SK-N-DZ (cell line): Measurements from ENCODE around the gene RNPEPL1.

Source experiments
- DNase-seq: peaks from one replicate; pipeline ENCODE4 v3.0.0-alpha.2; 2015; ENCODE audit warnings: low spot score

RNPEPL1 gene

GRCh38 chr2:240590681-240591111 lies 22.4 kb downstream of the RNPEPL1 start:
- no peak for DNase-seq

- no peak for DNase-seq
Measured at GRCh38 chr2:240591226-240591625, 22.9 kb downstream of the RNPEPL1 start.

- DNase-seq: no peak
Measured at GRCh38 chr2:240591784-240592183, 23.5 kb downstream of the RNPEPL1 start.

GRCh38 chr2:240593026-240593702 lies 24.9 kb downstream of the RNPEPL1 start:
- DNase-seq: no peak

GRCh38 chr2:240593703-240594451 lies 25.6 kb downstream of the RNPEPL1 start:
- DNase-seq: no peak

- DNase-seq: no peak
Measured at GRCh38 chr2:240594511-240595380, 26.5 kb downstream of the RNPEPL1 start.

- DNase-seq: no peak
Measured at GRCh38 chr2:240595381-240596079, 27.2 kb downstream of the RNPEPL1 start.

- no peak for DNase-seq
Measured at GRCh38 chr2:240596080-240596460, 27.8 kb downstream of the RNPEPL1 start.

- DNase-seq: no peak
Measured at GRCh38 chr2:240596491-240596931, 28.2 kb downstream of the RNPEPL1 start.

GRCh38 chr2:240597054-240597418 lies 28.8 kb downstream of the RNPEPL1 start:
- DNase-seq: no peak

GRCh38 chr2:240597419-240598181 lies 29.3 kb downstream of the RNPEPL1 start:
- DNase-seq: no peak

GRCh38 chr2:240598311-240598911 lies 30.1 kb downstream of the RNPEPL1 start:
- DNase-seq: no peak

GRCh38 chr2:240599141-240599583 lies 30.9 kb downstream of the RNPEPL1 start:
- no peak for DNase-seq

GRCh38 chr2:240600451-240600961 lies 32.2 kb downstream of the RNPEPL1 start:
- no peak for DNase-seq

- no peak for DNase-seq
Measured at GRCh38 chr2:240601061-240601830, 33.0 kb downstream of the RNPEPL1 start.

- no peak for DNase-seq
Measured at GRCh38 chr2:240601831-240602160, 33.5 kb downstream of the RNPEPL1 start.

- DNase-seq: no peak
Measured at GRCh38 chr2:240602266-240603050, 34.2 kb downstream of the RNPEPL1 start.

- no peak for DNase-seq
Measured at GRCh38 chr2:240603081-240603835, 35.0 kb downstream of the RNPEPL1 start.
